H9 (cell line): Measurements from ENCODE around the gene TAOK2. TPM values are rescaled to one million over a fixed set of nuclear protein-coding genes. Genes with fewer than 3 reads are reported as not detected.
A peak's percentile ranks its signal among the peaks of the same experiment; 100 is the strongest.

Experiments
- DNase-seq: peaks from one replicate; pipeline ENCODE4 v3.0.0-alpha.2; 2017
- H2AFZ ChIP-seq: one replicate; pipeline ENCODE4 v1.6.1; 2013; ENCODE audit warnings: mild to moderate bottlenecking, low read length, control low read depth, moderate library complexity
- H2AK5ac ChIP-seq: 2 replicates; pipeline ENCODE4 v1.6.1; 2013; ENCODE audit warnings: low read length, control low read depth, mixed read lengths; ENCODE audit not compliant: insufficient read length
- H2BK120ac ChIP-seq: one replicate; pipeline ENCODE4 v1.6.1; 2013; ENCODE audit warnings: low read depth, mild to moderate bottlenecking, low read length, control low read depth, inconsistent platforms; ENCODE audit not compliant: poor library complexity, severe bottlenecking
- H2BK12ac ChIP-seq: 2 replicates; pipeline ENCODE4 v1.6.1; 2013; ENCODE audit warnings: low read length, control low read depth, mixed read lengths, low read depth; ENCODE audit not compliant: insufficient read length
- H2BK15ac ChIP-seq: 2 replicates; pipeline ENCODE4 v1.6.1; 2013; ENCODE audit warnings: low read depth, low read length, control low read depth
- H2BK20ac ChIP-seq: one replicate; pipeline ENCODE4 v1.6.1; 2013; ENCODE audit warnings: low read depth, mild to moderate bottlenecking, low read length, control low read depth, inconsistent platforms; ENCODE audit not compliant: poor library complexity, severe bottlenecking
- H2BK5ac ChIP-seq: 2 replicates; pipeline ENCODE4 v1.6.1; 2013; ENCODE audit warnings: low read length, control low read depth, mixed read lengths; ENCODE audit not compliant: insufficient read length
- H3K14ac ChIP-seq: 2 replicates; pipeline ENCODE4 v1.6.1; 2013; ENCODE audit warnings: low read length, control low read depth; ENCODE audit not compliant: insufficient read depth
- H3K18ac ChIP-seq: 2 replicates; pipeline ENCODE4 v1.6.1; 2013; ENCODE audit warnings: low read depth, mild to moderate bottlenecking, mixed read lengths, low read length, control low read depth; ENCODE audit not compliant: insufficient read length
- H3K23ac ChIP-seq: 2 replicates; pipeline ENCODE4 v1.6.1; 2013; ENCODE audit warnings: low read length, control low read depth, mixed read lengths, low read depth; ENCODE audit not compliant: insufficient read length
- H3K23me2 ChIP-seq: 2 replicates; pipeline ENCODE4 v1.6.1; 2013; ENCODE audit warnings: low read depth, mild to moderate bottlenecking, mixed read lengths, low read length, control low read depth; ENCODE audit not compliant: insufficient read length, poor library complexity, severe bottlenecking
- H3K27ac ChIP-seq: 2 replicates; pipeline ENCODE4 v1.5.1; 2013; ENCODE audit warnings: low read length, control low read depth, mixed read lengths, low read depth; ENCODE audit not compliant: insufficient read length
- H3K27me3 ChIP-seq: 2 replicates; pipeline ENCODE4 v1.6.1; 2013; ENCODE audit warnings: low read length, control low read depth, inconsistent platforms; ENCODE audit not compliant: insufficient read depth
- H3K4ac ChIP-seq: 2 replicates; pipeline ENCODE4 v1.6.1; 2013; ENCODE audit warnings: low read depth, mild to moderate bottlenecking, control low read depth, inconsistent platforms, low read length, moderate library complexity
- H3K4me1 ChIP-seq: 2 replicates; pipeline ENCODE4 v1.6.1; 2013; ENCODE audit warnings: low read length, control low read depth, inconsistent platforms; ENCODE audit not compliant: insufficient read depth
- H3K4me2 ChIP-seq: 2 replicates; pipeline ENCODE4 v1.6.1; 2013; ENCODE audit warnings: low read length, control low read depth, mixed read lengths; ENCODE audit not compliant: insufficient read length, insufficient read depth
- H3K56ac ChIP-seq: 2 replicates; pipeline ENCODE4 v1.6.1; 2013; ENCODE audit warnings: low read depth, mild to moderate bottlenecking, mixed read lengths, low read length, control low read depth; ENCODE audit not compliant: insufficient read length
- H3K79me1 ChIP-seq: 2 replicates; pipeline ENCODE4 v1.6.1; 2013; ENCODE audit warnings: low read depth, mild to moderate bottlenecking, moderate library complexity, low read length, control low read depth, inconsistent platforms; ENCODE audit not compliant: insufficient read depth, poor library complexity, severe bottlenecking
- H3K79me2 ChIP-seq: 2 replicates; pipeline ENCODE4 v1.6.1; 2013; ENCODE audit warnings: low read length, control low read depth, inconsistent platforms; ENCODE audit not compliant: insufficient read depth
- H3K9ac ChIP-seq: 2 replicates; pipeline ENCODE4 v1.6.1; 2013; ENCODE audit warnings: low read length, control low read depth, mixed read lengths; ENCODE audit not compliant: insufficient read length; ENCODE audit errors: extremely low read depth
- H3K9me3 ChIP-seq: one replicate; pipeline ENCODE4 v1.6.1; 2013; ENCODE audit warnings: low read depth, low read length, inconsistent platforms; ENCODE audit not compliant: control insufficient read depth
- H3T11ph ChIP-seq: one replicate; pipeline ENCODE4 v1.6.1; 2013; ENCODE audit warnings: mild to moderate bottlenecking, low read length, control low read depth, inconsistent platforms
- H4K20me1 ChIP-seq: one replicate; pipeline ENCODE4 v1.6.1; 2013; ENCODE audit not compliant: control insufficient read depth, insufficient read length, insufficient read depth
- H4K5ac ChIP-seq: 2 replicates; pipeline ENCODE4 v1.6.1; 2013; ENCODE audit warnings: low read depth, mild to moderate bottlenecking, mixed read lengths, low read length, control low read depth; ENCODE audit not compliant: insufficient read length
- H4K8ac ChIP-seq: replicated peaks from 2 replicates; pipeline ENCODE4 v1.6.1; 2013; ENCODE audit warnings: low read length, control low read depth, mixed read lengths, low read depth; ENCODE audit not compliant: insufficient read length
- H4K91ac ChIP-seq: 2 replicates; pipeline ENCODE4 v1.6.1; 2013; ENCODE audit warnings: low read depth, mild to moderate bottlenecking, moderate library complexity, mixed read lengths, low read length, control low read depth; ENCODE audit not compliant: insufficient read length
- H3K27ac Mint-ChIP-seq, 3 experiments: 2 replicates in 2 of 3; 3 replicates in 1 of 3; pipeline ENCODE4 v1.8.0; 2020 to 2021; ENCODE audit warnings: mixed read lengths in 3 of 3, mild to moderate bottlenecking in 1 of 3, moderate library complexity in 1 of 3
- H3K27me3 Mint-ChIP-seq: 2 replicates; pipeline ENCODE4 v1.8.0; 2021; ENCODE audit warnings: low read depth, mild to moderate bottlenecking, moderate library complexity, mixed read lengths
- H3K36me3 Mint-ChIP-seq, 3 experiments: 2 replicates in 2 of 3; 3 replicates in 1 of 3; pipeline ENCODE4 v1.8.0; 2020 to 2021; ENCODE audit warnings: low read depth in 3 of 3, mixed read lengths in 3 of 3; ENCODE audit not compliant: insufficient read depth in 1 of 3
- H3K4me1 Mint-ChIP-seq, 2 experiments: 2 replicates each; pipeline ENCODE4 v1.8.0; 2020; ENCODE audit warnings: mixed read lengths in 2 of 2
- H3K4me3 Mint-ChIP-seq, 2 experiments: 2 replicates in 1 of 2; 3 replicates in 1 of 2; pipeline ENCODE4 v1.8.0; 2020 to 2021; ENCODE audit warnings: mild to moderate bottlenecking in 2 of 2, mixed read lengths in 2 of 2, moderate library complexity in 1 of 2
- H3K9me3 Mint-ChIP-seq, 2 experiments: 2 replicates in 1 of 2; 3 replicates in 1 of 2; pipeline ENCODE4 v1.8.0; 2020; ENCODE audit warnings: mild to moderate bottlenecking in 2 of 2, mixed read lengths in 2 of 2, moderate library complexity in 1 of 2
- WGBS: extraction: QIAGEN DNeasy Blood & Tissue Kit; methylation state at CpG from one replicate; pipeline ENCODE4 v1.1.7; 2013; ENCODE audit warnings: missing lambda C conversion rate, low lambda C conversion rate, mixed read lengths; ENCODE audit not compliant: insufficient read length; ENCODE audit errors: extremely low coverage; 5-methylcytosine and 5-hydroxymethylcytosine counted together
- total RNA-seq: library from RNA; stranded (reverse); gene quantifications from 2 replicates; pipeline ENCODE4 v1.2.1, GENCODE V29; 2021
- TF ChIP-seq, protein P1 (sequence below): fragments of 200-600 bp; sonication (generic); conservative IDR thresholded peaks from 3 replicates; pipeline ENCODE4 v1.8.0; 2021; ENCODE audit warnings: antibody characterized with exemption, mild to moderate bottlenecking

Gene TAOK2
- total RNA-seq, 1 experiment from 2014 or later, result 43.9 TPM

- H3K79me1 ChIP-seq, result no peaks in the 10 kb centered on the region
- TF ChIP-seq, protein P1, sequence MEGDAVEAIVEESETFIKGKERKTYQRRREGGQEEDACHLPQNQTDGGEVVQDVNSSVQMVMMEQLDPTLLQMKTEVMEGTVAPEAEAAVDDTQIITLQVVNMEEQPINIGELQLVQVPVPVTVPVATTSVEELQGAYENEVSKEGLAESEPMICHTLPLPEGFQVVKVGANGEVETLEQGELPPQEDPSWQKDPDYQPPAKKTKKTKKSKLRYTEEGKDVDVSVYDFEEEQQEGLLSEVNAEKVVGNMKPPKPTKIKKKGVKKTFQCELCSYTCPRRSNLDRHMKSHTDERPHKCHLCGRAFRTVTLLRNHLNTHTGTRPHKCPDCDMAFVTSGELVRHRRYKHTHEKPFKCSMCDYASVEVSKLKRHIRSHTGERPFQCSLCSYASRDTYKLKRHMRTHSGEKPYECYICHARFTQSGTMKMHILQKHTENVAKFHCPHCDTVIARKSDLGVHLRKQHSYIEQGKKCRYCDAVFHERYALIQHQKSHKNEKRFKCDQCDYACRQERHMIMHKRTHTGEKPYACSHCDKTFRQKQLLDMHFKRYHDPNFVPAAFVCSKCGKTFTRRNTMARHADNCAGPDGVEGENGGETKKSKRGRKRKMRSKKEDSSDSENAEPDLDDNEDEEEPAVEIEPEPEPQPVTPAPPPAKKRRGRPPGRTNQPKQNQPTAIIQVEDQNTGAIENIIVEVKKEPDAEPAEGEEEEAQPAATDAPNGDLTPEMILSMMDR, result no peak
- no peak overlapping the region for H3K14ac ChIP-seq
- Mint-ChIP-seq H3K4me1 (no peaks in the 10 kb centered on the region), H3K27ac (peak overlapping the region; percentile 64 to 81 (median 74); a peak in 4 of 7 replicates), H3K36me3 (peaks cover 30 to 73% (median 67%) of the 10 kb centered on the region in 3 experiments), H3K4me3 (no peak overlapping the region), H3K27me3 (no peaks in the 10 kb centered on the region; the same call in 1 of the 2 replicates), H3K9me3 (no peaks in the 10 kb centered on the region)
- no peak overlapping the region for H3K23ac ChIP-seq
- WGBS, result no CpG with 5 or more reads among the region's 17 CpGs
- no peak overlapping the region for H4K91ac ChIP-seq
- no peaks in the 10 kb centered on the region for H3K4me1 ChIP-seq
- no peak overlapping the region for H3K4ac ChIP-seq
- H4K20me1 ChIP-seq, result no peaks in the 10 kb centered on the region
- H3K79me2 ChIP-seq, result no peaks in the 10 kb centered on the region
- DNase-seq, result no peak
- H3K9ac ChIP-seq, result no peak overlapping the region
- H4K8ac ChIP-seq, result no peak overlapping the region
- H2BK20ac ChIP-seq, result no peak overlapping the region
- H3T11ph ChIP-seq, result no peak overlapping the region
- no peak overlapping the region for H2BK12ac ChIP-seq
- no peaks in the 10 kb centered on the region for H3K9me3 ChIP-seq
- no peak overlapping the region for H3K18ac ChIP-seq
- no peak overlapping the region for H2BK120ac ChIP-seq
- H3K4me2 ChIP-seq, result no peak overlapping the region
- no peak overlapping the region for H2AK5ac ChIP-seq
- no peak overlapping the region for H2AFZ ChIP-seq
- no peak overlapping the region for H2BK15ac ChIP-seq
- no peak overlapping the region for H3K56ac ChIP-seq
- H3K27ac ChIP-seq, result no peak overlapping the region
- no peak overlapping the region for H4K5ac ChIP-seq
- H2BK5ac ChIP-seq, result no peak overlapping the region
- H3K23me2 ChIP-seq, result no peaks in the 10 kb centered on the region
- H3K27me3 ChIP-seq, result no peaks in the 10 kb centered on the region
Observed at GRCh38 chr16:29988346-29989075, 14.8 kb downstream of the TAOK2 start.
